ENCODE measurements around the gene ANTKMT.

The ANTKMT gene

GRCh38 chr16:673399-673991 lies 47.5 kb upstream of the ANTKMT start:
- Histone ChIP-seq H3K4me3 (ENCODE audit: severe bottlenecking) (no peak overlapping the region), H3K4me1 (ENCODE audit: insufficient read depth, poor library complexity, severe bottlenecking) (peaks cover 6% of the 10 kb centered on the region), H3K27me3 (ENCODE audit: insufficient read depth, poor library complexity, severe bottlenecking) (no peaks in the 10 kb centered on the region), H3K9me3 (ENCODE audit: severe bottlenecking) (no peaks in the 10 kb centered on the region), H3K27ac (ENCODE audit: poor library complexity, severe bottlenecking) (peak overlapping the region; percentile 12), H3K36me3 (ENCODE audit: low read depth) (peaks cover 46% of the 10 kb centered on the region)
- TF ChIP-seq CTCF (IDR thresholded peaks at IDR 0.05; ENCODE audit: poor library complexity, severe bottlenecking): no peak
- ATAC-seq (ENCODE audit: low read depth) (no peak), DNase-seq (ENCODE audit: low spot score) (no peak)

DNA sequence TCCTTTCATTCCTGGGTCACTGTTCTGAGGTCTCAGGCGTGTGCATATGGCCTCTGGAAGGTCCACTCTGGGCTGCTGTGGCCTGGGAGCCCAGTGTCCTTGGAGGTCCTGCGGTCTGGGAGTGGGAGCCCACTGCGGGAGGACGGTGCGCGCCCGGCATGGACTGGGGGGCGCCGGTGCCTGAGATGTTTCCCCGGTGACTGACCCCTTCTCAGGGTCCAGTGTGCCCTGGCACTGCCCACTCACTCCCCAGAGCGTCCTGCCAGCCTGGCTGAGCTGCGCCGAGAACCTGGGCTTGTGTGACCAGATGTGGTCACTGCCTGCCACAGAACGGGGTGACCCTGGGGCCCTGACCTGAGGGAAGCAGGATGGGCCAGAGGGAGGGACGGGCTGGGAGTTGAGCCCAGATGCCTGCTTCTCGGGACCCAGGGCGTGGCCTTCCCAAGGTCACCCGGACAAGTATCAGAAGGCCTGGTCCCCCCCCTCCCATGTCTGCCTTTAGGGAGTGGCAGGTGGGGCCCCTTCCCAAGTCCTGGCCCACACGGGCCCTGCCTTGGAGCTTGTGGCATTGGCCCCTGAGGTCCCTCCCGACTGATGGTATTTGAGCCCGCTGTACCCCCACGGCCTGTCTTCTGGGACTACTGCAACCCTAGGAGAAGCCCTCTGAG lies 46.6 kb upstream of the ANTKMT start:
- Histone ChIP-seq H3K4me1 (ENCODE audit: insufficient read depth, poor library complexity, severe bottlenecking) (peaks cover 11% of the 10 kb centered on the region), H3K36me3 (ENCODE audit: low read depth) (peaks cover 45% of the 10 kb centered on the region), H3K27ac (ENCODE audit: poor library complexity, severe bottlenecking) (no peak overlapping the region), H3K4me3 (ENCODE audit: severe bottlenecking) (no peak overlapping the region), H3K9me3 (ENCODE audit: severe bottlenecking) (no peaks in the 10 kb centered on the region), H3K27me3 (ENCODE audit: insufficient read depth, poor library complexity, severe bottlenecking) (no peaks in the 10 kb centered on the region)
- ATAC-seq (ENCODE audit: low read depth): no peak
- no peak for DNase-seq (ENCODE audit: low spot score)
- no peak for TF ChIP-seq CTCF (IDR thresholded peaks at IDR 0.05; ENCODE audit: poor library complexity, severe bottlenecking)

DNA sequence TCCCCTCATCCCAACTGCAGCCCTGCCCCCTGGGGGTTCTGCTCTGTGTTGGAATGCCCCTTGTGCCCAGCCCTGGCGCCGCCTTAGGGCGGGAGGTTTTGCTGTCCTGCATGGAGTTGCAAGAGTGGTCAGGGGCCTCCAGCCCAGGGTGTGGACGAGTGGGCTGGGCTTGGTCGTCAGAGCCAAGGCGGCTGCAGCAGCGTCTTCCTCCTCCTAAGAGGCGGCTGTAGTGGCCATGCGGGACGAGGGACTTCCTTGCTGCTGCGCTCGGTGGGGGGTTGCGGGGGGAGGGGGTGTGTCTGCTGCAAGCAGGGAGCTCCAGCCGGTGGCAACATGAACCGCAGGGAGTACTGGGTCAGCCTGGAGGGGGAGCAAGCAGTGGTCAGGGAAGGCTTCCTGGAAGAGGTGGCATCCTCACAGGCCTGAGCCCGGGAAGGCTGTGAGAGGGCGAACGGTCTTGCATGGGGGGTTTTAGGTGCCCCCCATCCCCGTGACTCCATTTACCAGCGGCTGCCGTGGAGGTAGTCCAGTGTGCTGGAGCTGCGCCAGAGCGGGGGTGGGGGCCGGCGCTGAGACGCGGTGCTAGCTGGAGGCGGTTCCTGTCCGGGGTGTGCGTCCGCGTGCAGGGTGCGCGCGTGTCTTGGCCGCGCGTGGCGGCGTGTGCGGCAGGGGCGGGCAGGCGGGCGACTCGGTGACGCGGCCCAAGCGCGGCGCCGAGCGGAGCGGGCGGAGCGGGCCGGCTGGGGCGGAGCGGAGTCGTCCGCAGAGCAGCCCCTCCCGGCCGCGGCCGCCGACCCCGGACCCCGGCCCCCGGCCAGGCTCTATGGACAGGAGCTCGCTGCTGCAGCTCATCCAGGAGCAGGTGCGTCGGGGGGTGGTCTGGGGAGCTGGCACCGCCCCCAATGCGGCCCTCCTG lies 45.7 kb upstream of the ANTKMT start, which contains the start of gene RHBDL1:
TSS of gene RHBDL1 (plus strand) at position 704 of the 916 bp plus-strand sequence. CDS start at position 824, 120 bp downstream.
- no peak within 1 kb of the TSS for H3K4me3 ChIP-seq (ENCODE audit: severe bottlenecking)
- ATAC-seq (ENCODE audit: low read depth): no peak

DNA sequence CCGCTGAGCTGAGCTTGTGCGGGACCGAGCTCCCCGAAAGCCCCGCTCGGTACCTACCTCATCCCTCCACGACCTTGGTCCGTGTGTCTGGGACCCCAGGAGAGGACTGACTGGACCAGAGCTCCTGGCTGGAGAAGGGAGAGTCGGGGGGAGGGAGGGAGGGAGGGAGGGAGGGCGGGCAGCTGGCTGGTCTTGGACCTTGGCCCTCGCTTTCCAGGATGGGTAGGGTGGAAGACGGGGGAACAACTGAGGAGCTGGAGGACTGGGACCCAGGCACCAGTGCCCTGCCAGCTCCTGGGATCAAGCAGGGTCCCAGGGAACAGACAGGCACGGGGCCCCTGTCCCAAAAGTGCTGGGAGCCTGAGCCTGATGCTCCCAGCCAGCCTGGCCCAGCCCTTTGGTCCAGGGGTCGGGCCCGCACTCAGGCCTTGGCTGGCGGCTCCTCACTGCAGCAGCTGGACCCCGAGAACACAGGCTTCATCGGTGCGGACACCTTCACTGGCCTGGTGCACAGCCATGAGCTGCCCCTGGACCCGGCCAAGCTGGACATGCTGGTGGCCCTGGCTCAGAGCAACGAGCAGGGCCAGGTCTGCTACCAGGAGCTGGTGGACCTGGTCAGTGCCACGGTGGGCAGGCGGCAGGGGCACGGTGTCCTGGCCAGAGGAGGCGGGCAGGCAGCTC lies 44.9 kb upstream of the ANTKMT start:
- Histone ChIP-seq H3K27ac (ENCODE audit: poor library complexity, severe bottlenecking) (peak overlapping the region; percentile 72), H3K4me1 (ENCODE audit: insufficient read depth, poor library complexity, severe bottlenecking) (peaks cover 13% of the 10 kb centered on the region), H3K36me3 (ENCODE audit: low read depth) (peaks cover 29% of the 10 kb centered on the region), H3K27me3 (ENCODE audit: insufficient read depth, poor library complexity, severe bottlenecking) (no peaks in the 10 kb centered on the region), H3K4me3 (ENCODE audit: severe bottlenecking) (no peak overlapping the region), H3K9me3 (ENCODE audit: severe bottlenecking) (no peaks in the 10 kb centered on the region)
- no peak for TF ChIP-seq CTCF (IDR thresholded peaks at IDR 0.05; ENCODE audit: poor library complexity, severe bottlenecking)
- DNase-seq (ENCODE audit: low spot score) (no peak), ATAC-seq (ENCODE audit: low read depth) (no peak)

More for the DNA sequence above, 45.7 kb upstream of the ANTKMT start, which contains the start of gene RHBDL1:
- peaks cover 37% of the 10 kb centered on the region for H3K36me3 ChIP-seq (ENCODE audit: low read depth)
- no peaks in the 10 kb centered on the region for H3K27me3 ChIP-seq (ENCODE audit: insufficient read depth, poor library complexity, severe bottlenecking)
- no peak for TF ChIP-seq CTCF (IDR thresholded peaks at IDR 0.05; ENCODE audit: poor library complexity, severe bottlenecking)
- H3K9me3 ChIP-seq (ENCODE audit: severe bottlenecking): no peaks in the 10 kb centered on the region
- peaks cover 13% of the 10 kb centered on the region for H3K4me1 ChIP-seq (ENCODE audit: insufficient read depth, poor library complexity, severe bottlenecking)
- peak within 1 kb of the TSS; percentile 72 for H3K27ac ChIP-seq (ENCODE audit: poor library complexity, severe bottlenecking)
- DNase-seq (ENCODE audit: low spot score): no peak

Data from RWPE2 (cell line).